GM12878 (cell line): ENCODE results near the gene LCE1F. TPM values are rescaled to one million over a fixed set of nuclear protein-coding genes. Genes with fewer than 3 reads are reported as not detected.

ENCODE experiments used
- ATAC-seq: fragments of 200-7000 bp; cut with Tn5 transposase; 3 replicates; pipeline ENCODE4 v1.9.1; 2020; ENCODE audit warnings: mild to moderate bottlenecking, moderate library complexity
- BruUV-seq: library from RNA; stranded (reverse); fragments of 400-500 nt; replicated peaks from 2 replicates; lab custom pipeline; 2021; lab: Mats Ljungman, UMichigan
- CTCF ChIA-PET: fragments of 300-600 bp; sonication (Branson Sonifier 250); formaldehyde crosslinking; extraction: SDS; loops from one replicate; lab custom pipeline; 2021; ENCODE audit warnings: inconsistent platforms; lab: Yijun Ruan, JAX
- POLR2A ChIA-PET: fragments of 350-600 bp; formaldehyde crosslinking; extraction: SDS; loops from one replicate; lab custom pipeline; 2021; ENCODE audit warnings: inconsistent platforms; lab: Charles Lee
- RAD21 ChIA-PET: fragments of 300-600 bp; sonication (Branson Sonifier 250); formaldehyde crosslinking; loops from one replicate; lab custom pipeline; 2023; ENCODE audit warnings: antibody characterized with exemption; ENCODE audit not compliant: unreplicated experiment; lab: Charles Lee
- SMC1A ChIA-PET: fragments of 300-600 bp; sonication (Branson Sonifier 250); formaldehyde crosslinking; loops from one replicate; lab custom pipeline; 2023; ENCODE audit not compliant: unreplicated experiment, uncharacterized antibody; lab: Charles Lee
- DNase-seq: peaks from one replicate; pipeline ENCODE4 v3.0.0-alpha.2; 2011; ENCODE audit warnings: low read depth, low spot score
- FAIRE-seq: peaks from 3 replicates; lab custom pipeline; 2011; peaks lifted over from hg19 to GRCh38; lab: Jason Lieb, UNC
- H2AFZ ChIP-seq: 2 replicates; pipeline ENCODE4 v1.6.0; 2011; ENCODE audit warnings: low read depth, low read length, control low read depth; ENCODE audit not compliant: control insufficient read depth
- H3K27ac ChIP-seq: 2 replicates; pipeline ENCODE4 v1.5.1; 2011; ENCODE audit warnings: control low read depth; ENCODE audit not compliant: control insufficient read depth, insufficient read depth
- H3K27me3 ChIP-seq, 2 experiments: replicated peaks in 1 of 2; 2 replicates each; pipeline versions ENCODE4 v1.6.0 to v1.6.1; 2011; ENCODE audit warnings: low read length in 1 of 2; ENCODE audit not compliant: control insufficient read depth in 2 of 2, insufficient read depth in 2 of 2
- H3K36me3 ChIP-seq, 2 experiments: 2 replicates each; pipeline ENCODE4 v1.5.1; 2011; ENCODE audit warnings: low read length in 1 of 2; ENCODE audit not compliant: control insufficient read depth in 2 of 2, insufficient read depth in 2 of 2
- H3K4me1 ChIP-seq: 2 replicates; pipeline ENCODE4 v1.6.1; 2011; ENCODE audit warnings: mild to moderate bottlenecking, low read length, moderate library complexity, mixed read lengths; ENCODE audit not compliant: control insufficient read depth, insufficient read depth
- H3K4me2 ChIP-seq: 2 replicates; pipeline ENCODE4 v1.6.0; 2011; ENCODE audit warnings: control low read depth; ENCODE audit not compliant: control insufficient read depth, insufficient read depth
- H3K4me3 ChIP-seq: fragments of 200-600 bp; sonication (generic); 2 replicates; pipeline ENCODE4 v1.5.1; 2016
- H3K79me2 ChIP-seq: 2 replicates; pipeline ENCODE4 v1.6.0; 2011; ENCODE audit warnings: low read length; ENCODE audit not compliant: control insufficient read depth, insufficient read depth
- H3K9ac ChIP-seq: 2 replicates; pipeline ENCODE4 v1.8.0; 2011; ENCODE audit warnings: low read length, control low read depth, mixed read lengths; ENCODE audit not compliant: control insufficient read depth, insufficient read depth
- H3K9me3 ChIP-seq: replicated peaks from 3 replicates; pipeline ENCODE4 v1.5.1; 2011; ENCODE audit warnings: mild to moderate bottlenecking, low read length; ENCODE audit not compliant: control insufficient read depth, insufficient read depth
- H4K20me1 ChIP-seq: 2 replicates; pipeline ENCODE4 v1.6.0; 2011; ENCODE audit not compliant: control insufficient read depth, insufficient read depth
- BHLHE40 ChIP-seq, 2 experiments: fragments of 450-650 bp in 1 of 2; IDR thresholded peaks; 2 replicates each; pipeline ENCODE4 v1.6.1; 2011 to 2017; ENCODE audit warnings: low read depth in 2 of 2, borderline replicate concordance in 1 of 2, improper control_type of control experiment in 1 of 2, low read length in 1 of 2, mild to moderate bottlenecking in 1 of 2
- CBFB ChIP-seq: IDR thresholded peaks from 2 replicates; pipeline ENCODE4 v1.6.1; 2016; ENCODE audit warnings: antibody characterized with exemption, low read depth
- CHD4 ChIP-seq: fragments of 200-600 bp; sonication (generic); IDR thresholded peaks from 2 replicates; pipeline ENCODE4 v1.6.1; 2016; ENCODE audit warnings: mild to moderate bottlenecking
- ETV6 ChIP-seq, 2 experiments: fragments of 450-650 bp in 1 of 2; IDR thresholded peaks in 1 of 2; conservative IDR thresholded peaks in 1 of 2; 2 replicates each; pipeline ENCODE4 v1.6.1; 2014; ENCODE audit warnings: antibody characterized with exemption in 1 of 2, borderline replicate concordance in 1 of 2, low read depth in 1 of 2, mild to moderate bottlenecking in 1 of 2, moderate library complexity in 1 of 2
- IKZF2 ChIP-seq, 2 experiments: fragments of 450-650 bp; IDR thresholded peaks; 2 replicates each; pipeline ENCODE4 v1.6.1; 2017; ENCODE audit warnings: mild to moderate bottlenecking in 2 of 2, moderate library complexity in 2 of 2
- JUND ChIP-seq: IDR thresholded peaks from 2 replicates; pipeline ENCODE4 v1.6.1; 2012; ENCODE audit warnings: low read depth, mild to moderate bottlenecking, low read length, improper control_type of control experiment, moderate library complexity
- MYB ChIP-seq: fragments of 150-350 bp; IDR thresholded peaks from 2 replicates; pipeline ENCODE4 v1.6.1; 2014; ENCODE audit warnings: mild to moderate bottlenecking, low read depth, low read length, borderline replicate concordance
- POLR2AphosphoS2 ChIP-seq: IDR thresholded peaks from 2 replicates; pipeline ENCODE4 v1.6.1; 2011; ENCODE audit warnings: low read depth, mild to moderate bottlenecking, low read length, improper control_type of control experiment, moderate library complexity
- RELA ChIP-seq: fragments of 450-650 bp; IDR thresholded peaks from 2 replicates; pipeline ENCODE4 v1.8.0; 2014; ENCODE audit warnings: borderline replicate concordance; ENCODE audit not compliant: partially characterized antibody
- YBX1 ChIP-seq: fragments of 450-650 bp; IDR thresholded peaks from 2 replicates; pipeline ENCODE4 v1.6.1; 2016; ENCODE audit warnings: antibody characterized with exemption
- ZNF274 ChIP-seq: IDR thresholded peaks from one replicate; pipeline ENCODE4 v1.8.0; 2011; ENCODE audit not compliant: insufficient read length, insufficient read depth
- WGBS: methylation state at CpG from one replicate; pipeline ENCODE4 v1.1.6; 2016; ENCODE audit warnings: low lambda C conversion rate; ENCODE audit not compliant: insufficient replicate concordance, insufficient coverage; ENCODE audit errors: missing lambda C conversion rate; 5-methylcytosine and 5-hydroxymethylcytosine counted together
- in situ Hi-C: fragments of 300-500 bp; cut with MboI; formaldehyde crosslinking; loops from 9 replicates; pipeline ENCODE4 v1.14.3; 2018; ENCODE audit warnings: mixed read lengths
- intact Hi-C: fragments of 100-400 bp; cut with micrococcal nuclease; formaldehyde crosslinking; loops from one replicate; pipeline ENCODE4 v1.14.2; 2022; ENCODE audit not compliant: unreplicated experiment
- polyA plus RNA-seq, 11 experiments: library from polyadenylated mRNA; depleted of rRNA in 4 of 11; unstranded in 6 of 11; stranded (reverse) in 5 of 11; fragments of >200 nt; fragmentation: Nextera tagmentation in 4 of 11; fragmentation: Illumina TruSeq in 1 of 11; extraction: Ambion mirVana in 4 of 11; extraction: Trizol in 1 of 11; gene quantifications; 1 replicate in 1 of 11; 2 replicates in 10 of 11; pipeline versions ENCODE4 v1.2.1 to v1.2.3, GENCODE V29; 2011 to 2016; ENCODE audit warnings: inconsistent platforms in 2 of 11, missing spikeins in 2 of 11, low read depth in 1 of 11
- total RNA-seq, 4 experiments: library from RNA; depleted of rRNA in 3 of 4; stranded (reverse); fragments of >200 nt in 3 of 4; fragmentation: Illumina TruSeq in 1 of 4; extraction: Trizol in 1 of 4; gene quantifications; 2 replicates each; pipeline versions ENCODE4 v1.2.1 to v1.2.3, GENCODE V29; 2013 to 2021
- TF ChIP-seq, protein P1 (sequence below): fragments of 450-650 bp; formaldehyde crosslinking; IDR thresholded peaks from 2 replicates; pipeline ENCODE4 v1.4.0; 2020; ENCODE audit warnings: mild to moderate bottlenecking, moderate library complexity
- TF ChIP-seq, protein P2 (sequence below): IDR thresholded peaks from 2 replicates; pipeline ENCODE4 v1.6.1; 2012; ENCODE audit warnings: low read depth, low read length, improper control_type of control experiment
- TF ChIP-seq, protein P3 (sequence below): fragments of 450-650 bp; IDR thresholded peaks from 2 replicates; pipeline ENCODE4 v1.6.1; 2018; ENCODE audit warnings: mild to moderate bottlenecking, low read depth, moderate library complexity; ENCODE audit not compliant: partially characterized antibody

Gene LCE1F
- total and polyA plus RNA-seq, 10 of the 15 experiments (the other 5 are each of a cell fraction or from before 2014, with no cell fraction given) = 0.72 to 0.96 TPM; not detected in 8

DNA sequence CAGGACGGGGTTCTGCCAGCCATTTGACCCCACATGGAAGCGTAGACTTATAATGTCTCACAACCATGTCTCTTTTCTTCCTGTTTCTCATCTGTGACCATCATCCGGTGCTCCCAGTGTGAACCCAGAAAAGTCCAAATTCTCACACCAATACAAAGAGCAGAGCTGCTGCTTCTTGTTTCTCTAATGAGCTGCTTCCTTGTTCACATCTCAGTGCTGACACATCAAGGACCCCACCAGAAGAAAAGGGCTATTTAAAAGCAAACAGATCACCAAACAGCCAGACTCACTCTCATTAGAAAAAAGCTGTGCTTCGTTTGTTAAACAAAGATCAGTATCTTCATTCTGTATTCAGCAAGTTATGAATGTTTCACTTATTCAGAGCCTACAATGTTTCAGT is 20.7 kb downstream of the LCE1F start:
- ChIA-PET CTCF (no interaction called here), POLR2A (no interaction called here), SMC1A (no interaction called here), RAD21 (no interaction called here)
- FAIRE-seq (no peak), ATAC-seq (no peak), DNase-seq (no peak)
- intact Hi-C loops = no loop called here
- H3K27ac ChIP-seq = no peak overlapping the region
- no CpG with 5 or more reads among the region's 4 CpGs for WGBS
- H3K9ac ChIP-seq = no peak overlapping the region
- no peaks in the 10 kb centered on the region for H3K36me3 ChIP-seq
- BruUV-seq = no TSS peak
- in situ Hi-C loops = no loop called here
- no peaks in the 10 kb centered on the region for H3K4me1 ChIP-seq
- H3K27me3 ChIP-seq = no peaks in the 10 kb centered on the region
- no peak overlapping the region for H3K4me2 ChIP-seq
- H2AFZ ChIP-seq = no peak overlapping the region
- H3K79me2 ChIP-seq = no peaks in the 10 kb centered on the region
- H3K9me3 ChIP-seq = no peaks in the 10 kb centered on the region
- no peaks in the 10 kb centered on the region for H4K20me1 ChIP-seq
- TF ChIP-seq ZNF274 = no peak
- TF ChIP-seq YBX1 = no peak
- TF ChIP-seq BHLHE40 (IDR thresholded peaks at IDR 0.05; ENCODE audit: borderline replicate concordance in 1 of 2, low read depth in 2 of 2, low read length in 1 of 2) = no peak
- TF ChIP-seq, protein P1, sequence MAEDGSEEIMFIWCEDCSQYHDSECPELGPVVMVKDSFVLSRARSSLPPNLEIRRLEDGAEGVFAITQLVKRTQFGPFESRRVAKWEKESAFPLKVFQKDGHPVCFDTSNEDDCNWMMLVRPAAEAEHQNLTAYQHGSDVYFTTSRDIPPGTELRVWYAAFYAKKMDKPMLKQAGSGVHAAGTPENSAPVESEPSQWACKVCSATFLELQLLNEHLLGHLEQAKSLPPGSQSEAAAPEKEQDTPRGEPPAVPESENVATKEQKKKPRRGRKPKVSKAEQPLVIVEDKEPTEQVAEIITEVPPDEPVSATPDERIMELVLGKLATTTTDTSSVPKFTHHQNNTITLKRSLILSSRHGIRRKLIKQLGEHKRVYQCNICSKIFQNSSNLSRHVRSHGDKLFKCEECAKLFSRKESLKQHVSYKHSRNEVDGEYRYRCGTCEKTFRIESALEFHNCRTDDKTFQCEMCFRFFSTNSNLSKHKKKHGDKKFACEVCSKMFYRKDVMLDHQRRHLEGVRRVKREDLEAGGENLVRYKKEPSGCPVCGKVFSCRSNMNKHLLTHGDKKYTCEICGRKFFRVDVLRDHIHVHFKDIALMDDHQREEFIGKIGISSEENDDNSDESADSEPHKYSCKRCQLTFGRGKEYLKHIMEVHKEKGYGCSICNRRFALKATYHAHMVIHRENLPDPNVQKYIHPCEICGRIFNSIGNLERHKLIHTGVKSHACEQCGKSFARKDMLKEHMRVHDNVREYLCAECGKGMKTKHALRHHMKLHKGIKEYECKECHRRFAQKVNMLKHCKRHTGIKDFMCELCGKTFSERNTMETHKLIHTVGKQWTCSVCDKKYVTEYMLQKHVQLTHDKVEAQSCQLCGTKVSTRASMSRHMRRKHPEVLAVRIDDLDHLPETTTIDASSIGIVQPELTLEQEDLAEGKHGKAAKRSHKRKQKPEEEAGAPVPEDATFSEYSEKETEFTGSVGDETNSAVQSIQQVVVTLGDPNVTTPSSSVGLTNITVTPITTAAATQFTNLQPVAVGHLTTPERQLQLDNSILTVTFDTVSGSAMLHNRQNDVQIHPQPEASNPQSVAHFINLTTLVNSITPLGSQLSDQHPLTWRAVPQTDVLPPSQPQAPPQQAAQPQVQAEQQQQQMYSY (CRISPR knock-in tag) = no peak
- no peak for TF ChIP-seq CHD4
- no peak for TF ChIP-seq POLR2AphosphoS2
- no peak for TF ChIP-seq RELA
- no peak for TF ChIP-seq MYB
- TF ChIP-seq CBFB = no peak
- no peak for TF ChIP-seq ETV6 (conservative IDR thresholded peaks at IDR 0.05 in 1 of 2, IDR thresholded peaks at IDR 0.05 in 1 of 2; ENCODE audit: borderline replicate concordance in 1 of 2, low read depth in 1 of 2)
- no peak for TF ChIP-seq JUND
- TF ChIP-seq, protein P2, sequence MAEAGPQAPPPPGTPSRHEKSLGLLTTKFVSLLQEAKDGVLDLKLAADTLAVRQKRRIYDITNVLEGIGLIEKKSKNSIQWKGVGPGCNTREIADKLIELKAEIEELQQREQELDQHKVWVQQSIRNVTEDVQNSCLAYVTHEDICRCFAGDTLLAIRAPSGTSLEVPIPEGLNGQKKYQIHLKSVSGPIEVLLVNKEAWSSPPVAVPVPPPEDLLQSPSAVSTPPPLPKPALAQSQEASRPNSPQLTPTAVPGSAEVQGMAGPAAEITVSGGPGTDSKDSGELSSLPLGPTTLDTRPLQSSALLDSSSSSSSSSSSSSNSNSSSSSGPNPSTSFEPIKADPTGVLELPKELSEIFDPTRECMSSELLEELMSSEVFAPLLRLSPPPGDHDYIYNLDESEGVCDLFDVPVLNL = no peak
- no peak for TF ChIP-seq IKZF2 (IDR thresholded peaks at IDR 0.05)
- TF ChIP-seq, protein P3, sequence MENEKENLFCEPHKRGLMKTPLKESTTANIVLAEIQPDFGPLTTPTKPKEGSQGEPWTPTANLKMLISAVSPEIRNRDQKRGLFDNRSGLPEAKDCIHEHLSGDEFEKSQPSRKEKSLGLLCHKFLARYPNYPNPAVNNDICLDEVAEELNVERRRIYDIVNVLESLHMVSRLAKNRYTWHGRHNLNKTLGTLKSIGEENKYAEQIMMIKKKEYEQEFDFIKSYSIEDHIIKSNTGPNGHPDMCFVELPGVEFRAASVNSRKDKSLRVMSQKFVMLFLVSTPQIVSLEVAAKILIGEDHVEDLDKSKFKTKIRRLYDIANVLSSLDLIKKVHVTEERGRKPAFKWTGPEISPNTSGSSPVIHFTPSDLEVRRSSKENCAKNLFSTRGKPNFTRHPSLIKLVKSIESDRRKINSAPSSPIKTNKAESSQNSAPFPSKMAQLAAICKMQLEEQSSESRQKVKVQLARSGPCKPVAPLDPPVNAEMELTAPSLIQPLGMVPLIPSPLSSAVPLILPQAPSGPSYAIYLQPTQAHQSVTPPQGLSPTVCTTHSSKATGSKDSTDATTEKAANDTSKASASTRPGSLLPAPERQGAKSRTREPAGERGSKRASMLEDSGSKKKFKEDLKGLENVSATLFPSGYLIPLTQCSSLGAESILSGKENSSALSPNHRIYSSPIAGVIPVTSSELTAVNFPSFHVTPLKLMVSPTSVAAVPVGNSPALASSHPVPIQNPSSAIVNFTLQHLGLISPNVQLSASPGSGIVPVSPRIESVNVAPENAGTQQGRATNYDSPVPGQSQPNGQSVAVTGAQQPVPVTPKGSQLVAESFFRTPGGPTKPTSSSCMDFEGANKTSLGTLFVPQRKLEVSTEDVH = no peak
- H3K4me3 ChIP-seq = no peak overlapping the region
